SK-N-SH treated with all-trans-retinoic acid at 6 μM for 48 hours (cell line): Measurements from ENCODE around the gene LEUTX.

Experiments
- CSDC2 ChIP-seq: fragments of 250-450 bp; sonication (Bioruptor Pico); IDR thresholded peaks from 2 replicates; pipeline ENCODE4 v1.5.0; 2020; ENCODE audit warnings: mild to moderate bottlenecking, moderate library complexity
- TCF4 ChIP-seq: fragments of 250-450 bp; sonication (Bioruptor Pico); IDR thresholded peaks from 2 replicates; pipeline ENCODE4 v1.8.0; 2021; ENCODE audit warnings: mild to moderate bottlenecking, moderate library complexity, borderline replicate concordance
- TF ChIP-seq, protein P1 (sequence below): fragments of 250-450 bp; sonication (Bioruptor Pico); IDR thresholded peaks from 2 replicates; pipeline ENCODE4 v1.8.0; 2021; ENCODE audit warnings: low read depth, mild to moderate bottlenecking, moderate library complexity, borderline replicate concordance
- TF ChIP-seq, protein P2 (sequence below): fragments of 250-450 bp; sonication (Bioruptor Pico); IDR thresholded peaks from 2 replicates; pipeline ENCODE4 v1.5.1; 2020; ENCODE audit warnings: low read depth, mild to moderate bottlenecking, moderate library complexity

DNA sequence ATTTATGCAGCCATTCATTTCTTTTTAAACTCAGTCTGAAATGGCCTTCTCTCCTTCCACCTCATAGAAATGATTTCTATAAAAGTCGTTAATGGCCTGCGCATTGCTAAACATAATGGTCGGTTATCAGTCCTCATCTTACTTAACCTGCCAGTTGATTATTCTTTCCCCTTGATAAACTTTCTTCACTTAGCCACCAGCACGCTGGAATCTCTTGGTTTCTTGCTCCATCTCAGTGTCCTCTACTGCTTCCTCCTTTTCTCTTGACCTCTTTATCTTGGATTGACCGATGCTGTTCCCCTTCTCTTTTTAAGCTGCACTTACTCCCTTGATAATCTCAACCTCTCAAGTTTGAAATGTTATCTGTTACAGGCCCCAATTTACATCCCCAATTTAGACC is 28.7 kb upstream of the LEUTX start:
- TF ChIP-seq, protein P1, sequence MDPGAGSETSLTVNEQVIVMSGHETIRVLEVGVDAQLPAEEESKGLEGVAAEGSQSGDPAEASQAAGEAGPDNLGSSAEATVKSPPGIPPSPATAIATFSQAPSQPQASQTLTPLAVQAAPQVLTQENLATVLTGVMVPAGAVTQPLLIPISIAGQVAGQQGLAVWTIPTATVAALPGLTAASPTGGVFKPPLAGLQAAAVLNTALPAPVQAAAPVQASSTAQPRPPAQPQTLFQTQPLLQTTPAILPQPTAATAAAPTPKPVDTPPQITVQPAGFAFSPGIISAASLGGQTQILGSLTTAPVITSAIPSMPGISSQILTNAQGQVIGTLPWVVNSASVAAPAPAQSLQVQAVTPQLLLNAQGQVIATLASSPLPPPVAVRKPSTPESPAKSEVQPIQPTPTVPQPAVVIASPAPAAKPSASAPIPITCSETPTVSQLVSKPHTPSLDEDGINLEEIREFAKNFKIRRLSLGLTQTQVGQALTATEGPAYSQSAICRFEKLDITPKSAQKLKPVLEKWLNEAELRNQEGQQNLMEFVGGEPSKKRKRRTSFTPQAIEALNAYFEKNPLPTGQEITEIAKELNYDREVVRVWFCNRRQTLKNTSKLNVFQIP: no peak
- TF ChIP-seq TCF4 (CRISPR knock-in tag) (no peak), CSDC2 (no peak)
- TF ChIP-seq, protein P2, sequence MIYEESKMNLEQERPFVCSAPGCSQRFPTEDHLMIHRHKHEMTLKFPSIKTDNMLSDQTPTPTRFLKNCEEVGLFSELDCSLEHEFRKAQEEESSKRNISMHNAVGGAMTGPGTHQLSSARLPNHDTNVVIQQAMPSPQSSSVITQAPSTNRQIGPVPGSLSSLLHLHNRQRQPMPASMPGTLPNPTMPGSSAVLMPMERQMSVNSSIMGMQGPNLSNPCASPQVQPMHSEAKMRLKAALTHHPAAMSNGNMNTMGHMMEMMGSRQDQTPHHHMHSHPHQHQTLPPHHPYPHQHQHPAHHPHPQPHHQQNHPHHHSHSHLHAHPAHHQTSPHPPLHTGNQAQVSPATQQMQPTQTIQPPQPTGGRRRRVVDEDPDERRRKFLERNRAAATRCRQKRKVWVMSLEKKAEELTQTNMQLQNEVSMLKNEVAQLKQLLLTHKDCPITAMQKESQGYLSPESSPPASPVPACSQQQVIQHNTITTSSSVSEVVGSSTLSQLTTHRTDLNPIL (CRISPR knock-in tag): no peak
